22Rv1 (cell line): ENCODE measurements around the gene UBQLN4.

Source experiments
- CTCF ChIP-seq: fragments of 450-650 bp; IDR thresholded peaks from 2 replicates; pipeline ENCODE4 v1.5.1; 2017; ENCODE audit warnings: mild to moderate bottlenecking
- ZFX ChIP-seq: fragments of 450-650 bp; IDR thresholded peaks from 2 replicates; pipeline ENCODE4 v1.6.1; 2017; ENCODE audit warnings: antibody characterized with exemption, borderline replicate concordance

- TF ChIP-seq CTCF (no peak), ZFX (no peak)
Measured at GRCh38 chr1:156052862-156053767, 483 bp downstream of the UBQLN4 start.
